Cerebellar cortex (tissue), 1 donor: ENCODE measurements around the gene LENG9.

ENCODE experiments used
- DNase-seq: peaks from one replicate; pipeline ENCODE4 v3.0.0-alpha.2; 2015; ENCODE audit warnings: low spot score

Gene LENG9

DNA sequence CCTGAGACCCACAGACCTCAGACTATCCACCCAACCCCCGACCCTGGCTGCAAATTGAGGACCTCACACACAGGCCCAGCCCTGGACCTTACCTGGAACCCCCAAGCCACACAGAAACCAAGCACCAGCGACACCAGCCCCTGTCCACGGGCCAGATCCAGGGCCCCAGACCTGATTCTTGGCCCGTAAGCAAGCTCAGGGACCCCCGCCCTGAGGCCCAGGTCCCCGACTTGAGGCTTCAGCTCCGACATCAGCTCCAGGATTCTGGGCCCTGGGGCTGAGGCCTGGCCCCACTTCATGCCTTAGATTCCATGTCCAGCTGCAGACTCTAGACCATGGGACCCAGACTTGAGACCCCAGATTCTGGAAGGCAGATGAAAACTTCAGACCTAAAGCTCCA, 42.1 kb downstream of the LENG9 start:
- DNase-seq, result no peak

GRCh38 chr19:54421169-54421516, 42.4 kb downstream of the LENG9 start:
- DNase-seq, result no peak

DNA sequence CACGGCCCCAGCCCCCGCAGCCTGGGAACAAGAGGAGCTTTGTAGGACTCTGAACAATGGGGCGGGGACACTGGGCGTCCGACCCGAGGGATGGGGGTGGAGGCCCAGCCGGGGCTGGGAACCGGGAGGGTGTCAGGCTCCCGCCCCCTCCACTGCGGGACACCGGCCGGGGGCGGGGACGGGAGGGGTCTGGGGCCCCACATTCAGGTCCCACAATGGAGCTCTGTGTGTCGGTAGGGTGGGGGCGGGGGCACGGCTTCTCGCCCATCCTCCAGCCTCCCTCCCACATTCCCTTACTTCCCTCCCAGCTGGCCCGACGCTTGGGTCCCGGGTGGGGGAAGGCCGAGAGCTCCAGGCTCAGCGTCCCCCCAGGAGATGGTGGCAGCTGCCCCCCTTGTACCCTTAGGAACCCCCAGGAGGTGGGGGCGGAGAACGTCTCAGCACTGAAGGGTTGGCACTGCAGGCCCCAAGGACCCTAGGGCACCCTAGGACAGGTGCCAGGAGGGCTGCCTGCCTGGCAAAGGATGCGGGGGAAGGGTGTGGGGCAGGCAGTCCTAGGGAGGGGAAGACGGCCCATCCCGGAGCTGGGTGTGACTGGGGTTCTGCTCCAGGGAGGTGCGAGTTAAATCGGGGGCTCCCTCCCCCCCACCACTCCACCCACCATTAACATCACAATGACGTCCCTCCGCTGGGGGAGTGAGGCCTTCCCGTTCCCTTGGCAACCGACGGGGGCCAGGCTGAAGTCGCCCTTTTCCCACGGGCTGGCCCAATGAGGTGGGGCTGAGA, 43.0 kb downstream of the LENG9 start:
- DNase-seq, result peak; percentile 43

DNA sequence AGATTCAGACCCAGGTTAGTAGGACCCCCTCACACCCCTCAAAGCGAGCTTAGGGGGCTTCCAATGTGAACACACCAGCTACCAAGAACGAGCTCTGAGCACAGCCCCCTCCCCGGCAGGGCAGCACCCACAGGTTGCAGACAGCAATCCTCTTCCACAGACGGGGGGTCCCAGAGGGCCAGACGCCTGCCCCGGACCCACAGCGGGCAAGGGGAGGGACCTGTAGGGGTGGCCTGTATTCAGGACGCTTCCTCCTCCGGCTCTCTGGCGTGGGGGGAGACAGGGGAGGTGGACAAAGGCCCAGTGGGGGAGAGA, 43.6 kb downstream of the LENG9 start:
- no peak for DNase-seq

DNA sequence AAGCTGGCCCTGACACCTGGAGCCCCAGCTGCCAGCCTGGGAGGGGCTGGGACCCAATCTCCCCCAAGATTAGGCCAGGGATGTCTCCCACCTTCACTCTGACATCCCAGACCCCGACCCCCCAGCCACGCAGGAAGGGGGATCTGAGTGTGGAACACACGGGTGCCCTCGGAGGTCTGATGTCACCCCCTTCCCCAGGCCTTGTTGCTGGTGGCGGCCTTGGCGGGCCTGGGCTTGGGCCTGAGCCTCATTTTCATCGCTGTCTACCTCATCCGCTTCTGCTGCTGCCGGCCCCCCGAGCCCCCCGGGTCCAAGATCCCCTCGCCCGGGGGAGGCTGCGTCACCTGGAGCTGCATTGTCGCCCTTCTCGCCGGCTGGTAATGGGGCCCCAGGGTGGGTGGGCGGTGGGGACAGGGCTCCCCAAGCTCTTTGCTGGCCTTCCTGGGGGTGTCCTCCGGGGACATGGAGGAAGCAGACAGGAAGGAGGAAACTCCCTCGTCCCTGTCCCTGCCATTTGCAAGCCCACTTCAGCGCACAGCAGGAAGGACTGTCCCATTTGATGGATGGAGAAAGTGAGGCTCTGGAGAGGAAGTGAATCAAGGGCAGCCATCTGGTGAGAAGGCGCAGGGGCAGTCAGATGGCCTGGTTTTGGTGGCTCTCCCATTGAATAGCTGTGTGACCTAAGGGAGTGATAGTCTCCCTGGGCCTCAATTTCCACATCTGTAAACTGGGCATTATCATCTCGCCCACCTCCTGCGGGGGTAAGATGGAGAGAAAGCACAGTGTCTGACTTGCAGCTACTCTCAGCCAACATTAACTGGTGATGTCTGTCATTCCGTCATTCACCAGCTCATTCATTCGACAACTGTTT, 44.4 kb downstream of the LENG9 start:
- no peak for DNase-seq

DNA sequence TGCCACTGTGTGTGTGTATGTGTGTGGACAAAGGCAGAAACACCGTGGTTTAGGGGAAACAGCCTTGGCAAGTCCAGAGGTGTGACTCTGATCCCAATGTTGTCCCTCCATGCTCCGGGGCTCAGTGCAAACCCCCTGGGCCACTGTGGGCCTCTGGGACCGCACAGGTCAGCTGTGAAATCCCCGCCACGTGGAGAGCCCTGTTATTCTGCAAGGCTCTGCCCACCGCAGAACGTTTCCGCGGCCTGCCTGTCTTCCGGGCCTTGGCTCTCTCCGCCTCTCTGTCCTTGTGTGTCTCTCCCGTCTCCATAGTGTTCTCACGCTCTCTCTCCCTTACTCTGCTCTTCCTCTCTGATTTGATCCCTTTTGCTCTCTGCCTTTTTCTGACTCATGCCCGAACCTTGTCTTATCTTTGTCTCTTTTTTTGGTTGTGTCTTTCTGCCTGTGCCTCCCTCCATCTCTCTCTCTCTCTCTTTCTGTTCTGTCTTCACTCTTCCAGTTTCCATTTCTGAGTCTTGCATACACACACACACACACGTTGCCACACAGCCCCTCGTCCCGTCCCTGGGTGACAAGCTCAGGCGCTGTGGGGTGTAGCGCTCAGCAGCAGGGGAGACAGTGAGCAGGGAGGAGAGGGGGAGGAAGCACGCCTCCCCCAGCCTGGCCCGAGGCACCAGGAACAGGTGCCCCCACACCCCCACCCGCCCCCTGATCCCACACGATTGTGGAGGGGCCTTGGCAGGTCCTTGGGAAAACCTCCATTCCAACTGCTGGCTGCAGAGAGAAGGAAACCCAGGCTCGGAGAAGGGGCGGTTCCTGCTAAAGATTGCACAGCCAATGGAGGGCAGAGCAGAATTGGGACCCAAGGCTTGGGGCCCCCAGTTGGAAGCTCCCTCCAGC, 45.3 kb downstream of the LENG9 start:
- no peak for DNase-seq

- no peak for DNase-seq
Measured at GRCh38 chr19:54416695-54417491, 46.7 kb downstream of the LENG9 start.

GRCh38 chr19:54415901-54416673, 47.5 kb downstream of the LENG9 start:
- no peak for DNase-seq

DNA sequence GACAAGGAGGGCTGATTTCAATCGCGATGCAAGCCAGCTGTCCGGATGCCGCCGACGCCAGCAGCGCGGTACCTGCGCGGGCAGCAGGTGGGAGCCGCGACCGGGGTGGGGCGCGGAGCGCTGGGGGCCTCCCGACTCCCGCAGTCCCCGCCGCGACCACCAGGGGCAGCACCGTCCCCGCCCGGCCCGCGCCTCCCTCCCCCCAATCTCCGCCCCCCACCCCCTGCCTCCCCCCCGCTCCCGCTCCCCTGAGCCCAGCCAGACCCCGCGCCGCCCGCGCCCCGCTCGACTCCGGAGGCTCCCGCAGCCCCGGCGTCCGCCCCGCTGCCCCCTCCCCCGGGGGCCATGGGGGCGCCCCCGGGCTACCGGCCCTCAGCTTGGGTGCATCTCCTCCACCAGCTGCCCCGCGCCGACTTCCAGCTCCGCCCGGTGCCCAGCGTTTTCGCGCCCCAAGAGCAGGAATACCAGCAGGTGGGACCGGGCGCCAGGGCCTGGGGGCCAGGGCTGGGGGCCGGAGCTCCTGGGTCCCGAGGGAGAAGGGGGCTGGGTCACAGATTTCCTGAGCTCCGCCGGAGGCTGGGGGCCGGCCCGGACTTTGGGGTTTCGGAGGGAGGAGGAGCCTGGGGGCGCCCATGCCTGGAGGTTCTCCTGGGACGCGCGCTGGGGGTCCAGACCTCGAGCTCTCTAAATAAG, 48.2 kb downstream of the LENG9 start, which contains the start of gene TTYH1:
Gene TTYH1 (plus strand): TSS at position 257 of the 693 bp plus-strand sequence. CDS start 89 bp downstream, at position 346.
- no peak for DNase-seq

DNA sequence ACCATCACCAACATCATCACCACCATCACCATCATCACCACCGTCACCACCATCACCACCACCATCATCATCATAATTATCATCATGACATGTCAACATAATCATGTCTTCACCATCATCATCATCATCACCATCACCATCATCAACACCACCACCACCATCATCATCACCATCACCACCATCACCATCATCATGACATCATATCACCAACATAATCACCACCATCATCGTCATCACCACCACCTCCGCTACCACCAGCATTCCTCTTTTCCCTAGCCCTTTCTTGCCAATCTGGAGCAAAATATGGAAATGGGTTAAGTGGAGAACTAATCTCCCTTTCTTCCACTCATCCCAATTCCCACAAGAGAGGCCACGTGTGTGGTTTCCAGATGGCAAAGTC, 49.4 kb downstream of the LENG9 start:
- no peak for DNase-seq

GRCh38 chr19:54412877-54413276, 50.7 kb downstream of the LENG9 start:
- no peak for DNase-seq
